Mucosa of descending colon (tissue), 3 donors: ENCODE measurements around the gene FRS2. TPM values are rescaled to one million over a fixed set of nuclear protein-coding genes. Genes with fewer than 3 reads are reported as not detected.

Experiments
- ATAC-seq: fragments of 200-7000 bp; cut with Tn5 transposase; one replicate; pipeline ENCODE4 v1.9.1; 2020; ENCODE audit warnings: mild to moderate bottlenecking, moderate library complexity
- DNase-seq, 3 donors: peaks; one replicate each; pipeline ENCODE4 v3.0.0-alpha.2; 2020
- H3K36me3 ChIP-seq: fragments of 200-600 bp; one replicate; pipeline ENCODE4 v1.8.0; 2021; ENCODE audit warnings: low read depth, mild to moderate bottlenecking
- H3K4me1 ChIP-seq: fragments of 200-600 bp; one replicate; pipeline ENCODE4 v1.8.0; 2021; ENCODE audit warnings: low read depth, mild to moderate bottlenecking
- H3K4me3 ChIP-seq: fragments of 200-600 bp; one replicate; pipeline ENCODE4 v1.8.0; 2021; ENCODE audit warnings: mild to moderate bottlenecking
- H3K9me3 ChIP-seq: fragments of 200-600 bp; one replicate; pipeline ENCODE4 v1.8.0; 2021; ENCODE audit warnings: mild to moderate bottlenecking
- CTCF ChIP-seq: fragments of 200-600 bp; IDR thresholded peaks from one replicate; pipeline ENCODE4 v1.8.0; 2022; ENCODE audit warnings: antibody characterized with exemption, mild to moderate bottlenecking
- intact Hi-C, 2 donors: fragments of 100-400 bp; cut with DNase I in 1 of 2; cut with micrococcal nuclease in 1 of 2; formaldehyde crosslinking; loops; one replicate each; pipeline versions ENCODE4 v1.11.0 to v1.11.1; 2022; cut with DNase I, micrococcal nuclease
- total RNA-seq, 3 donors: library from RNA; stranded (reverse); fragmentation: NEBNext Ultra II Directional in 2 of 3; extraction: Animal tissue kit (Norgen Biotek cat#: 25700) in 2 of 3; gene quantifications; one replicate each; pipeline versions ENCODE4 v1.2.1 to v1.2.4, GENCODE V29; 2021 to 2023
- donor health status: DM: no; HTN: no; CAD: no; lungs with moderate emphysema.
- donor health status: DM: no; HTN: no; CAD: no.
- donor health status: DM: no; HTN: yes; CAD: no.

The FRS2 gene
- total RNA-seq, 3 donors from 2014 or later: 24.2 to 30.8 (median 30.3) TPM

GRCh38 chr12:69608114-69608513 is 137.9 kb downstream of the FRS2 start:
- Histone ChIP-seq H3K4me1 (no peaks in the 10 kb centered on the region), H3K4me3 (no peak overlapping the region), H3K36me3 (no peaks in the 10 kb centered on the region), H3K9me3 (no peaks in the 10 kb centered on the region)
- TF ChIP-seq CTCF: no peak
- intact Hi-C loops: no loop called here
- ATAC-seq (no peak), DNase-seq (no peak)

- Histone ChIP-seq H3K4me1 (no peaks in the 10 kb centered on the region), H3K9me3 (no peaks in the 10 kb centered on the region), H3K36me3 (no peaks in the 10 kb centered on the region), H3K4me3 (no peak overlapping the region)
- no peak for TF ChIP-seq CTCF
- ATAC-seq (no peak), DNase-seq (no peak)
- intact Hi-C loops: no loop called here
Measured at GRCh38 chr12:69610126-69610525, 139.9 kb downstream of the FRS2 start.

GRCh38 chr12:69610729-69611128 is 140.5 kb downstream of the FRS2 start, which contains the start of gene LRRC10:
LRRC10 (minus strand) TSS chr12:69610907; CDS start chr12:69610838, 69 bp downstream.
- no peaks in the 10 kb centered on the region for H3K9me3 ChIP-seq
- no peaks in the 10 kb centered on the region for H3K36me3 ChIP-seq
- no peak for TF ChIP-seq CTCF
- intact Hi-C loops: no loop called here
- no peaks in the 10 kb centered on the region for H3K4me1 ChIP-seq
- no peak for DNase-seq
- ATAC-seq: no peak
- H3K4me3 ChIP-seq: no peak within 1 kb of the TSS

- intact Hi-C loops: no loop called here
- Histone ChIP-seq H3K4me3 (no peak overlapping the region), H3K4me1 (no peaks in the 10 kb centered on the region), H3K36me3 (no peaks in the 10 kb centered on the region), H3K9me3 (no peaks in the 10 kb centered on the region)
- DNase-seq (no peak), ATAC-seq (no peak)
- TF ChIP-seq CTCF: no peak
Measured at GRCh38 chr12:69613351-69613750, 143.2 kb downstream of the FRS2 start.

GRCh38 chr12:69616025-69616424 is 145.8 kb downstream of the FRS2 start:
- intact Hi-C loops: no loop called here
- Histone ChIP-seq H3K4me1 (no peaks in the 10 kb centered on the region), H3K9me3 (no peaks in the 10 kb centered on the region), H3K4me3 (no peak overlapping the region), H3K36me3 (no peaks in the 10 kb centered on the region)
- DNase-seq (no peak), ATAC-seq (no peak)
- TF ChIP-seq CTCF: no peak

- no peak for DNase-seq
- intact Hi-C loops: no loop called here
- no peak for TF ChIP-seq CTCF
- Histone ChIP-seq H3K9me3 (no peaks in the 10 kb centered on the region), H3K4me3 (no peak overlapping the region), H3K4me1 (no peaks in the 10 kb centered on the region), H3K36me3 (no peaks in the 10 kb centered on the region)
- ATAC-seq: no peak
Measured at GRCh38 chr12:69619050-69619449, 148.9 kb downstream of the FRS2 start.
